Mucosa of stomach (tissue), 1 donor: Measurements from ENCODE around the gene ANO9.

Source experiments
- H3K27me3 ChIP-seq: one replicate; pipeline ENCODE4 v1.7.0; 2013; ENCODE audit warnings: mild to moderate bottlenecking, low read length; ENCODE audit not compliant: control insufficient read depth, insufficient read depth
- H3K36me3 ChIP-seq: one replicate; pipeline ENCODE4 v1.7.0; 2013; ENCODE audit warnings: low read length; ENCODE audit not compliant: control insufficient read depth, insufficient read depth
- H3K4me1 ChIP-seq: one replicate; pipeline ENCODE4 v1.7.0; 2013; ENCODE audit warnings: mild to moderate bottlenecking, low read length; ENCODE audit not compliant: control insufficient read depth, insufficient read depth
- H3K4me3 ChIP-seq: one replicate; pipeline ENCODE4 v1.7.0; 2013; ENCODE audit warnings: low read length
- H3K9ac ChIP-seq: one replicate; pipeline ENCODE4 v1.7.0; 2013; ENCODE audit warnings: mild to moderate bottlenecking, low read length, moderate library complexity
- H3K9me3 ChIP-seq: one replicate; pipeline ENCODE4 v1.7.0; 2013; ENCODE audit warnings: mild to moderate bottlenecking, low read length, moderate library complexity; ENCODE audit not compliant: control insufficient read depth
- donor health status: Pancreatic carcinoma.

Gene ANO9

GRCh38 chr11:420911-421321 lies 20.9 kb downstream of the ANO9 start:
- H3K4me1 ChIP-seq = peaks cover 9% of the 10 kb centered on the region
- peaks cover 6% of the 10 kb centered on the region for H3K27me3 ChIP-seq
- H3K9me3 ChIP-seq = no peaks in the 10 kb centered on the region
- no peak overlapping the region for H3K9ac ChIP-seq
- H3K4me3 ChIP-seq = no peak overlapping the region
- no peaks in the 10 kb centered on the region for H3K36me3 ChIP-seq

- Histone ChIP-seq H3K9ac (no peak overlapping the region), H3K27me3 (peaks cover 7% of the 10 kb centered on the region), H3K9me3 (no peaks in the 10 kb centered on the region), H3K36me3 (no peaks in the 10 kb centered on the region), H3K4me1 (peaks cover 16% of the 10 kb centered on the region), H3K4me3 (no peak overlapping the region)
Measured at GRCh38 chr11:420054-420910, 21.5 kb downstream of the ANO9 start.

GRCh38 chr11:419248-420005 lies 22.4 kb downstream of the ANO9 start:
- no peak overlapping the region for H3K9ac ChIP-seq
- H3K4me1 ChIP-seq = peaks cover 18% of the 10 kb centered on the region
- no peaks in the 10 kb centered on the region for H3K36me3 ChIP-seq
- peaks cover 7% of the 10 kb centered on the region for H3K27me3 ChIP-seq
- no peak overlapping the region for H3K4me3 ChIP-seq
- no peaks in the 10 kb centered on the region for H3K9me3 ChIP-seq

- Histone ChIP-seq H3K27me3 (peaks cover 7% of the 10 kb centered on the region), H3K4me3 (no peak overlapping the region), H3K9ac (no peak overlapping the region), H3K9me3 (no peaks in the 10 kb centered on the region), H3K4me1 (peaks cover 18% of the 10 kb centered on the region), H3K36me3 (no peaks in the 10 kb centered on the region)
Measured at GRCh38 chr11:418343-419247, 23.2 kb downstream of the ANO9 start.

GRCh38 chr11:417652-418342 lies 24.0 kb downstream of the ANO9 start:
- Histone ChIP-seq H3K4me3 (no peak overlapping the region), H3K9ac (no peak overlapping the region)

GRCh38 chr11:416757-417621 lies 24.8 kb downstream of the ANO9 start:
- peak overlapping the region; percentile 46 for H3K4me3 ChIP-seq
- H3K9me3 ChIP-seq = no peaks in the 10 kb centered on the region
- no peaks in the 10 kb centered on the region for H3K36me3 ChIP-seq
- H3K27me3 ChIP-seq = peaks cover 7% of the 10 kb centered on the region
- peak overlapping the region; percentile 65 for H3K9ac ChIP-seq
- peaks cover 18% of the 10 kb centered on the region for H3K4me1 ChIP-seq

More at GRCh38 chr11:417652-418342, 24.0 kb downstream of the ANO9 start:
- Histone ChIP-seq H3K36me3 (no peaks in the 10 kb centered on the region), H3K27me3 (peaks cover 7% of the 10 kb centered on the region), H3K9me3 (no peaks in the 10 kb centered on the region), H3K4me1 (peaks cover 18% of the 10 kb centered on the region)

- peak overlapping the region; percentile 46 for H3K4me3 ChIP-seq
- peak overlapping the region; percentile 65 for H3K9ac ChIP-seq
- H3K9me3 ChIP-seq = no peaks in the 10 kb centered on the region
- H3K4me1 ChIP-seq = peaks cover 18% of the 10 kb centered on the region
- H3K36me3 ChIP-seq = no peaks in the 10 kb centered on the region
- H3K27me3 ChIP-seq = peaks cover 7% of the 10 kb centered on the region
Measured at GRCh38 chr11:416051-416756, 25.6 kb downstream of the ANO9 start.

- H3K9ac ChIP-seq = peak overlapping the region; percentile 9
- peaks cover 18% of the 10 kb centered on the region for H3K4me1 ChIP-seq
- H3K27me3 ChIP-seq = peaks cover 7% of the 10 kb centered on the region
- H3K9me3 ChIP-seq = no peaks in the 10 kb centered on the region
- H3K4me3 ChIP-seq = peak overlapping the region; percentile 46
- no peaks in the 10 kb centered on the region for H3K36me3 ChIP-seq
Measured at GRCh38 chr11:415640-416041, 26.2 kb downstream of the ANO9 start.

- H3K36me3 ChIP-seq = no peaks in the 10 kb centered on the region
- no peaks in the 10 kb centered on the region for H3K9me3 ChIP-seq
- H3K4me1 ChIP-seq = peaks cover 18% of the 10 kb centered on the region
- peaks cover 7% of the 10 kb centered on the region for H3K27me3 ChIP-seq
- no peak overlapping the region for H3K9ac ChIP-seq
- H3K4me3 ChIP-seq = no peak overlapping the region
Measured at GRCh38 chr11:414318-414857, 27.4 kb downstream of the ANO9 start.
